HepG2 (cell line): ENCODE data around the gene IQGAP2. TPM values are rescaled to one million over a fixed set of nuclear protein-coding genes. Genes with fewer than 3 reads are reported as not detected.

ENCODE experiments used
- BHLHE40 ChIP-seq: IDR thresholded peaks from 2 replicates; pipeline ENCODE4 v1.6.1; 2011; ENCODE audit warnings: low read length, improper control_type of control experiment
- CHD2 ChIP-seq: IDR thresholded peaks from 2 replicates; pipeline ENCODE4 v1.6.1; 2011; ENCODE audit warnings: low read depth, low read length, improper control_type of control experiment
- FOXO4 ChIP-seq: sonication (generic); formaldehyde crosslinking; conservative IDR thresholded peaks from 2 replicates; pipeline ENCODE4 v1.8.1; 2023; ENCODE audit warnings: missing genetic modification reagents
- NFATC3 ChIP-seq: sonication (generic); formaldehyde crosslinking; IDR thresholded peaks from 2 replicates; pipeline ENCODE4 v1.5.1; 2020; ENCODE audit warnings: mild to moderate bottlenecking, missing genetic modification reagents
- RBM22 ChIP-seq: fragments of 200-400 bp; formaldehyde crosslinking; optimal IDR thresholded peaks from 2 replicates; pipeline ENCODE3; 2017; ENCODE audit warnings: mild to moderate bottlenecking, low read length, moderate library complexity
- SRSF4 ChIP-seq: fragments of 200-400 bp; formaldehyde crosslinking; IDR thresholded peaks from one replicate; pipeline ENCODE4 v1.6.1; 2018; ENCODE audit warnings: mild to moderate bottlenecking, low read depth, low read length, moderate library complexity; ENCODE audit not compliant: poor library complexity, severe bottlenecking
- UBTF ChIP-seq: sonication (generic); formaldehyde crosslinking; IDR thresholded peaks from 2 replicates; pipeline ENCODE4 v1.4.0; 2020; ENCODE audit warnings: mild to moderate bottlenecking, missing genetic modification reagents
- ZBTB20 ChIP-seq: sonication (generic); formaldehyde crosslinking; IDR thresholded peaks from 2 replicates; pipeline ENCODE4 v1.8.1; 2023; ENCODE audit warnings: missing genetic modification reagents, low read depth, mild to moderate bottlenecking, borderline replicate concordance
- ZNF264 ChIP-seq: sonication (generic); formaldehyde crosslinking; IDR thresholded peaks from 2 replicates; pipeline ENCODE4 v1.4.0; 2020; ENCODE audit warnings: missing genetic modification reagents
- ZNF275 ChIP-seq: sonication (generic); formaldehyde crosslinking; IDR thresholded peaks from 2 replicates; pipeline ENCODE4 v1.8.0; 2022; ENCODE audit warnings: missing genetic modification reagents, mild to moderate bottlenecking, inconsistent platforms, borderline replicate concordance
- ZNF382 ChIP-seq: sonication (generic); formaldehyde crosslinking; IDR thresholded peaks from 2 replicates; pipeline ENCODE4 v1.5.0; 2020; ENCODE audit warnings: missing genetic modification reagents, mild to moderate bottlenecking, borderline replicate concordance
- ZNF546 ChIP-seq: sonication (generic); formaldehyde crosslinking; conservative IDR thresholded peaks from 2 replicates; pipeline ENCODE4 v1.8.1; 2023; ENCODE audit warnings: mild to moderate bottlenecking, missing genetic modification reagents
- ZNF652 ChIP-seq: IDR thresholded peaks from 2 replicates; pipeline ENCODE4 v1.6.1; 2016; ENCODE audit warnings: low read depth, borderline replicate concordance
- ZNF674 ChIP-seq: sonication (generic); formaldehyde crosslinking; IDR thresholded peaks from 2 replicates; pipeline ENCODE4 v1.5.0; 2020; ENCODE audit warnings: low read depth, mild to moderate bottlenecking, missing genetic modification reagents
- ZNF761 ChIP-seq: sonication (generic); formaldehyde crosslinking; conservative IDR thresholded peaks from 2 replicates; pipeline ENCODE4 v1.4.0; 2020; ENCODE audit warnings: mild to moderate bottlenecking, missing genetic modification reagents
- ZNF800 ChIP-seq: sonication (generic); formaldehyde crosslinking; IDR thresholded peaks from 2 replicates; pipeline ENCODE4 v1.4.0; 2020; ENCODE audit warnings: missing genetic modification reagents
- polyA plus RNA-seq, 8 experiments: library from polyadenylated mRNA; depleted of rRNA in 3 of 8; stranded (reverse) in 7 of 8; unstranded in 1 of 8; fragments of >200 nt; fragmentation: Illumina TruSeq in 4 of 8; extraction: Trizol in 4 of 8; gene quantifications; 2 replicates each; pipeline versions ENCODE4 v1.2.1 to v1.2.3, GENCODE V29; 2011 to 2016; ENCODE audit warnings: low read depth in 4 of 8, missing spikeins in 1 of 8, mixed read lengths in 1 of 8; ENCODE audit not compliant: insufficient read depth in 1 of 8
- total RNA-seq, 5 experiments: library from RNA; depleted of rRNA; stranded (reverse); fragments of >200 nt; fragmentation: Illumina TruSeq; extraction: Trizol; gene quantifications; 2 replicates each; pipeline ENCODE4 v1.2.3, GENCODE V29; 2016; ENCODE audit warnings: low read depth in 1 of 5
- TF ChIP-seq, protein P1 (sequence below): sonication (generic); formaldehyde crosslinking; IDR thresholded peaks from 2 replicates; pipeline ENCODE4 v1.4.0; 2020; ENCODE audit warnings: missing genetic modification reagents, borderline replicate concordance

The IQGAP2 gene
- total and polyA plus RNA-seq, 2 of the 13 experiments (the other 11 are each of a cell fraction or from before 2014, with no cell fraction given), result 35.2 to 83.3 TPM

DNA sequence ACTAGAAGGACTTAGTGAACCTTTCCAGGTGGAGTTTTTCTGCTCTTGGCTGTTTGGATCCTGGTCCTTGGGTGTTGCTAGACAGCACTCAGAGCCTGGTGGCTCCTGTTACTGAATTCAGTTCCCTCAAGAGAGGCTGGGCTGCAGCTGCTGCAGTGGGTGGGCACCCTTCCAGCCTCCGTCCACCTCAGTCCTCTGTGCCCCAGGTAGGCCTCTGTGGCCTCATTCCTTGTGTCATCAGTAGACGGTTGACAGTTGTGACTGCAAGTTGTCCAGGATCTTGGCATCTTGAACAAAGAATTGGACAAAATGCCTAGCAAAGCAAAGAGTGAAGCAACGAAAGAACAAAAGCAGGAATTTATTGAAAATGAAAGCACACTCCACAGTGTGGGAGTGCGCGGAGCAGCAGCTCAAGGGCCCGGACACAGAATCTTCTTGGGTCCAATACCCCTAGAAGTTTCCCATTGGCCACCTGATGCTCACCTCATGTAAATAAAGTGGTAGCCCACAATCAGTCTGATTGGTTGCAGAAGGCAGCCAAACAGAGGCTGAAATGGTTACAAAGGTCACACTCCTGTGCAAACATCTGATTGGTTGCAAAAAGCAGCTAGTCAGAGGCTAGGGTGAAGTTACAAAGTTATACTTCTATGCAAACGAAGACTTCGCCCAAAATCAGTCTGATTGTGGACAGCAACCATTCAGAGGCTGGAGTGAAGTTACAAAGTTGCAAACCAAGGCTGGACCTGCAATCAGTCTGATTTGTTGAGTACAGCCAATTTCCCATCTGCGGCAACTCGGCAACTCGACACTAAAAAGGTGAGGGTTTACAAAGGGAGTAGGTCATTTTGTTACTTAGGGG is 352.9 kb downstream of the IQGAP2 start (continued):
- TF ChIP-seq FOXO4 (0 out of 2 replicates have a peak, but pooled peaks have one; percentile 79), ZNF800 (CRISPR knock-in tag) (no peak), ZNF382 (CRISPR knock-in tag) (no peak), RBM22 (no peak), UBTF (no peak), SRSF4 (no peak), ZBTB20 (CRISPR knock-in tag) (0 out of 2 replicates have a peak, but pooled peaks have one; percentile 27), ZNF761 (CRISPR knock-in tag) (no peak), NFATC3 (CRISPR knock-in tag) (no peak), ZNF652 (CRISPR knock-in tag) (no peak), ZNF674 (CRISPR knock-in tag) (no peak), ZNF546 (CRISPR knock-in tag) (no peak), CHD2 (no peak), BHLHE40 (no peak), ZNF275 (CRISPR knock-in tag) (no peak; the same call in 1 of the 2 replicates), ZNF264 (CRISPR knock-in tag) (no peak)
- TF ChIP-seq, protein P1, sequence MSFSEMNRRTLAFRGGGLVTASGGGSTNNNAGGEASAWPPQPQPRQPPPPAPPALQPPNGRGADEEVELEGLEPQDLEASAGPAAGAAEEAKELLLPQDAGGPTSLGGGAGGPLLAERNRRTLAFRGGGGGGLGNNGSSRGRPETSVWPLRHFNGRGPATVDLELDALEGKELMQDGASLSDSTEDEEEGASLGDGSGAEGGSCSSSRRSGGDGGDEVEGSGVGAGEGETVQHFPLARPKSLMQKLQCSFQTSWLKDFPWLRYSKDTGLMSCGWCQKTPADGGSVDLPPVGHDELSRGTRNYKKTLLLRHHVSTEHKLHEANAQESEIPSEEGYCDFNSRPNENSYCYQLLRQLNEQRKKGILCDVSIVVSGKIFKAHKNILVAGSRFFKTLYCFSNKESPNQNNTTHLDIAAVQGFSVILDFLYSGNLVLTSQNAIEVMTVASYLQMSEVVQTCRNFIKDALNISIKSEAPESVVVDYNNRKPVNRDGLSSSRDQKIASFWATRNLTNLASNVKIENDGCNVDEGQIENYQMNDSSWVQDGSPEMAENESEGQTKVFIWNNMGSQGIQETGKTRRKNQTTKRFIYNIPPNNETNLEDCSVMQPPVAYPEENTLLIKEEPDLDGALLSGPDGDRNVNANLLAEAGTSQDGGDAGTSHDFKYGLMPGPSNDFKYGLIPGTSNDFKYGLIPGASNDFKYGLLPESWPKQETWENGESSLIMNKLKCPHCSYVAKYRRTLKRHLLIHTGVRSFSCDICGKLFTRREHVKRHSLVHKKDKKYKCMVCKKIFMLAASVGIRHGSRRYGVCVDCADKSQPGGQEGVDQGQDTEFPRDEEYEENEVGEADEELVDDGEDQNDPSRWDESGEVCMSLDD, result no peak
